ENCODE results near the gene PEX11A.
"Not testable (repeated sequence)": the region's sequence is repeated elsewhere in the genome, so short reads cannot be mapped to it uniquely, and the experiment has no call there.

Gene PEX11A

GRCh38 chr15:89695198-89695597, 4.6 kb upstream of the PEX11A start:
- H3K79me2 ChIP-seq (ENCODE audit: control insufficient read depth, low read length), result no peaks in the 10 kb centered on the region
- H4K20me1 ChIP-seq (ENCODE audit: control insufficient read depth, insufficient read depth, low read depth, low read length), result no peaks in the 10 kb centered on the region
- peak overlapping the region; percentile 49 for H3K4me2 ChIP-seq (ENCODE audit: low read length)
- peaks cover 29% of the 10 kb centered on the region for H3F3A ChIP-seq (ENCODE audit: control insufficient read depth, insufficient read depth)
- no peak for TF ChIP-seq CTCF (IDR thresholded peaks at IDR 0.05; ENCODE audit: low read depth, low read length, poor library complexity, severe bottlenecking)
- no peak for TF ChIP-seq EZH2phosphoT487 (IDR thresholded peaks at IDR 0.05; ENCODE audit: borderline replicate concordance, low read length)
- 0 out of 2 replicates have a peak overlapping the region, but pooled peaks have one; percentile 45 for H3K27ac ChIP-seq (ENCODE audit: low read depth, low read length)
- no peaks in the 10 kb centered on the region for H3K9me3 ChIP-seq (ENCODE audit: control insufficient read depth, insufficient read depth, low read length)
- no peaks in the 10 kb centered on the region for H3K27me3 ChIP-seq (ENCODE audit: control insufficient read depth, low read length)
- H3K36me3 ChIP-seq (ENCODE audit: control insufficient read depth, low read length), result no peaks in the 10 kb centered on the region
- H3K9me2 ChIP-seq (replicated peaks; ENCODE audit: control insufficient read depth, low read length), result no peaks in the 10 kb centered on the region
- H3K4me3 ChIP-seq (ENCODE audit: low read length), result peak overlapping the region; percentile 36; the same call in 1 of the 2 replicates
- H3K4me1 ChIP-seq (ENCODE audit: control insufficient read depth, low read length), result peaks cover 35% of the 10 kb centered on the region

GRCh38 chr15:89693696-89694095, 3.1 kb upstream of the PEX11A start:
- Histone ChIP-seq H3K4me1 (ENCODE audit: control insufficient read depth, low read length) (peaks cover 43% of the 10 kb centered on the region), H3K9me2 (replicated peaks; ENCODE audit: control insufficient read depth, low read length) (no peaks in the 10 kb centered on the region), H3K4me3 (ENCODE audit: low read length) (peak overlapping the region; percentile 36; the same call in 1 of the 2 replicates), H3K27ac (ENCODE audit: low read depth, low read length) (peak overlapping the region; percentile 45), H3K9me3 (ENCODE audit: control insufficient read depth, insufficient read depth, low read length) (no peaks in the 10 kb centered on the region), H3K4me2 (ENCODE audit: low read length) (peak overlapping the region; percentile 49), H3F3A (ENCODE audit: control insufficient read depth, insufficient read depth) (peaks cover 29% of the 10 kb centered on the region), H3K36me3 (ENCODE audit: control insufficient read depth, low read length) (no peaks in the 10 kb centered on the region), H3K27me3 (ENCODE audit: control insufficient read depth, low read length) (no peaks in the 10 kb centered on the region), H4K20me1 (ENCODE audit: control insufficient read depth, insufficient read depth, low read depth, low read length) (no peaks in the 10 kb centered on the region), H3K79me2 (ENCODE audit: control insufficient read depth, low read length) (no peaks in the 10 kb centered on the region)
- TF ChIP-seq EZH2phosphoT487 (IDR thresholded peaks at IDR 0.05; ENCODE audit: borderline replicate concordance, low read length) (no peak), CTCF (IDR thresholded peaks at IDR 0.05; ENCODE audit: low read depth, low read length, poor library complexity, severe bottlenecking) (no peak)

GRCh38 chr15:89693091-89693490, 2.5 kb upstream of the PEX11A start:
- Histone ChIP-seq H3K4me3 (ENCODE audit: low read length) (peak overlapping the region; percentile 36; the same call in 1 of the 2 replicates), H3K36me3 (ENCODE audit: control insufficient read depth, low read length) (no peaks in the 10 kb centered on the region), H3K9me2 (replicated peaks; ENCODE audit: control insufficient read depth, low read length) (no peaks in the 10 kb centered on the region), H3K9me3 (ENCODE audit: control insufficient read depth, insufficient read depth, low read length) (no peaks in the 10 kb centered on the region), H3K79me2 (ENCODE audit: control insufficient read depth, low read length) (no peaks in the 10 kb centered on the region), H3K27me3 (ENCODE audit: control insufficient read depth, low read length) (no peaks in the 10 kb centered on the region), H3K27ac (ENCODE audit: low read depth, low read length) (peak overlapping the region; percentile 45), H3K4me2 (ENCODE audit: low read length) (peak overlapping the region; percentile 49), H3K4me1 (ENCODE audit: control insufficient read depth, low read length) (peaks cover 43% of the 10 kb centered on the region), H3F3A (ENCODE audit: control insufficient read depth, insufficient read depth) (peaks cover 29% of the 10 kb centered on the region), H4K20me1 (ENCODE audit: control insufficient read depth, insufficient read depth, low read depth, low read length) (no peaks in the 10 kb centered on the region)
- TF ChIP-seq CTCF (IDR thresholded peaks at IDR 0.05; ENCODE audit: low read depth, low read length, poor library complexity, severe bottlenecking) (no peak), EZH2phosphoT487 (IDR thresholded peaks at IDR 0.05; ENCODE audit: borderline replicate concordance, low read length) (no peak)

GRCh38 chr15:89689930-89690275, 651 bp downstream of the PEX11A start:
- H3K4me1 ChIP-seq (ENCODE audit: control insufficient read depth, low read length), result peaks cover 37% of the 10 kb centered on the region
- H3K36me3 ChIP-seq (ENCODE audit: control insufficient read depth, low read length); H3K9me2 ChIP-seq (replicated peaks; ENCODE audit: control insufficient read depth, low read length); H4K20me1 ChIP-seq (ENCODE audit: control insufficient read depth, insufficient read depth, low read depth, low read length); H3K27ac ChIP-seq (ENCODE audit: low read depth, low read length); H3K79me2 ChIP-seq (ENCODE audit: control insufficient read depth, low read length); H3K9me3 ChIP-seq (ENCODE audit: control insufficient read depth, insufficient read depth, low read length); H3K27me3 ChIP-seq (ENCODE audit: control insufficient read depth, low read length): not testable (repeated sequence)
- H3K4me3 ChIP-seq (ENCODE audit: low read length), result peak overlapping the region; percentile 83
- H3K4me2 ChIP-seq (ENCODE audit: low read length), result peak overlapping the region; percentile 92
- peaks cover 28% of the 10 kb centered on the region for H3F3A ChIP-seq (ENCODE audit: control insufficient read depth, insufficient read depth)
